WI38 (cell line): ENCODE data around the gene FNDC1.

Experiments used
- H3K4me3 ChIP-seq: 2 replicates; pipeline ENCODE4 v1.5.1; 2011; ENCODE audit warnings: low read depth, mild to moderate bottlenecking, control low read depth, low read length
- TF ChIP-seq, protein P1 (sequence below): IDR thresholded peaks from 2 replicates; pipeline ENCODE4 v1.5.1; 2012; ENCODE audit warnings: low read depth, mild to moderate bottlenecking, control low read depth, low read length

Gene FNDC1

DNA sequence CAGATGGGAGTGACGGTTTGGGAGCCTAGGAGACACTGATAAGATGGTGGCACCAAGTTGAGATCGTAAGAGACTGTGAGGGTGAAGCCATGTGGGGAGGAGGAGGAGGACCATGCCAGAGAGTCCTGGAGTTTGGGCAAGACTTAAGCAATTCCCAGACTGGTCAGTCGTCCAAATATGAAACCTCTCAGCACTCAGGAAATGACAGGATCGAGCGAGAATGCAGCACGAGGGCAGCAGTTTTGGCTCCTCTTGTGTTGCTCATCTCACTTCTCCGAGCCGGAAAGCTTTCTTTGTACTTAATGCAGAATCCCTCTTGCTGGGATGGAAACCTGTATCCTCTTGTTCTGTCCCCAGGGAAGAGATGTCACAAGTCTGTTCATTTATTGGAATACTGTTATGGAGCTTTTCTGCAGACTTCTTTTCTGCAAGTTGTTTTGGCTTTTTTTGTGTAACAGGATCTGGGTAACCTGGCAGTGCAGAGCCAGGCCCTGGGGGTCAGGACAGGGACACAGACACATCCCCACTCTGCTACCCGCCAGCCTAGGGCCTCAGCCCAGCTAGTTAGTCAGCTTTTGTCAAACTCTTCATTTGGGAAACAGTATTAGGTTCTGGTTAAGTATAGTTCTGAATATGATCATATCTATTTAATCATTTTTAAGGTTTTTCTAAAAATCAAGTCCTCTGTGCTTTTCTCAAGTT, 34.3 kb downstream of the FNDC1 start:
- TF ChIP-seq, protein P1, sequence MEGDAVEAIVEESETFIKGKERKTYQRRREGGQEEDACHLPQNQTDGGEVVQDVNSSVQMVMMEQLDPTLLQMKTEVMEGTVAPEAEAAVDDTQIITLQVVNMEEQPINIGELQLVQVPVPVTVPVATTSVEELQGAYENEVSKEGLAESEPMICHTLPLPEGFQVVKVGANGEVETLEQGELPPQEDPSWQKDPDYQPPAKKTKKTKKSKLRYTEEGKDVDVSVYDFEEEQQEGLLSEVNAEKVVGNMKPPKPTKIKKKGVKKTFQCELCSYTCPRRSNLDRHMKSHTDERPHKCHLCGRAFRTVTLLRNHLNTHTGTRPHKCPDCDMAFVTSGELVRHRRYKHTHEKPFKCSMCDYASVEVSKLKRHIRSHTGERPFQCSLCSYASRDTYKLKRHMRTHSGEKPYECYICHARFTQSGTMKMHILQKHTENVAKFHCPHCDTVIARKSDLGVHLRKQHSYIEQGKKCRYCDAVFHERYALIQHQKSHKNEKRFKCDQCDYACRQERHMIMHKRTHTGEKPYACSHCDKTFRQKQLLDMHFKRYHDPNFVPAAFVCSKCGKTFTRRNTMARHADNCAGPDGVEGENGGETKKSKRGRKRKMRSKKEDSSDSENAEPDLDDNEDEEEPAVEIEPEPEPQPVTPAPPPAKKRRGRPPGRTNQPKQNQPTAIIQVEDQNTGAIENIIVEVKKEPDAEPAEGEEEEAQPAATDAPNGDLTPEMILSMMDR: no peak
- H3K4me3 ChIP-seq: no peak overlapping the region

GRCh38 chr6:159204605-159205004, 35.4 kb downstream of the FNDC1 start:
- H3K4me3 ChIP-seq: no peak overlapping the region
- TF ChIP-seq, protein P1: no peak

GRCh38 chr6:159212028-159212427, 42.8 kb downstream of the FNDC1 start:
- no peak overlapping the region for H3K4me3 ChIP-seq
- TF ChIP-seq, protein P1: no peak

- TF ChIP-seq, protein P1: no peak
Measured at GRCh38 chr6:159212525-159213280, 43.5 kb downstream of the FNDC1 start.

DNA sequence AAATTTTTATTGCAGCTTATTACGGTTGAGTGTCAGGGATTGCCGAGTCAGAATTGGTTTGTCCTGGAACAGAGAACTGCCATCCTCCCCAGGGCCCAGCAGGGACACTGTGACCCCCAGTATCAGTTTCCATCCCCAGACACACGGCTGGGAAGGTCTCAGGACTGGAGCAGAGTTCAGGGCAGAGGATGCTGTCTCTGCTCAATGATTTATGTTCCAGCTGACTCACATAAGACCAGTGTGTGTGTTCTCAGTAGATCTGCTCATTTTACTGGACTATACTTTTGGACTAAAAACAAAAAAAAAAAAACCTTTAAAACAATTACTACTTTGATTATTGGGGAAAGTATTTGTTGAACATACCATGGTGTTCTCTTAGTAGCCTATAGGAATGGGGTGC, 44.2 kb downstream of the FNDC1 start:
- no peak overlapping the region for H3K4me3 ChIP-seq
- TF ChIP-seq, protein P1: no peak

More at GRCh38 chr6:159212525-159213280, 43.5 kb downstream of the FNDC1 start:
- no peak overlapping the region for H3K4me3 ChIP-seq

DNA sequence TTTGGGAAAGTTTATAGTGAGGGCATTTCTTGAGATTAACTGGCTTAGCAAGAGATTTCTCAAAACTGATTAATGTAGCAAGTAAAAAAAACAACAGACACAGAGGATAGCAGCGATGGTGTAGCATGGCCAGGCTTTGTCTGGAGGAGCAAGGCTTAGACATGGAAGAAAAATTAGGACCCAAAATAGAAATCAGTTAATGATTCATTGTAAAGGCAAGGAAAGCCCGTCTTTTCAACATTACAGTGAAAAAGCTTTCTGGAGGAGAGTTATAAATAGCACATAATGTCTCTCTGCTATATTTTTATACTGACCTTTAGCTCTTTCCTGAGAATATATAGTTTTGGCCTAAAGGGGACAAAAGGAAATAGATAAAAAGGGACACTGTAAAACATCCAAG, 45.1 kb downstream of the FNDC1 start:
- H3K4me3 ChIP-seq: no peak overlapping the region
- TF ChIP-seq, protein P1: no peak

DNA sequence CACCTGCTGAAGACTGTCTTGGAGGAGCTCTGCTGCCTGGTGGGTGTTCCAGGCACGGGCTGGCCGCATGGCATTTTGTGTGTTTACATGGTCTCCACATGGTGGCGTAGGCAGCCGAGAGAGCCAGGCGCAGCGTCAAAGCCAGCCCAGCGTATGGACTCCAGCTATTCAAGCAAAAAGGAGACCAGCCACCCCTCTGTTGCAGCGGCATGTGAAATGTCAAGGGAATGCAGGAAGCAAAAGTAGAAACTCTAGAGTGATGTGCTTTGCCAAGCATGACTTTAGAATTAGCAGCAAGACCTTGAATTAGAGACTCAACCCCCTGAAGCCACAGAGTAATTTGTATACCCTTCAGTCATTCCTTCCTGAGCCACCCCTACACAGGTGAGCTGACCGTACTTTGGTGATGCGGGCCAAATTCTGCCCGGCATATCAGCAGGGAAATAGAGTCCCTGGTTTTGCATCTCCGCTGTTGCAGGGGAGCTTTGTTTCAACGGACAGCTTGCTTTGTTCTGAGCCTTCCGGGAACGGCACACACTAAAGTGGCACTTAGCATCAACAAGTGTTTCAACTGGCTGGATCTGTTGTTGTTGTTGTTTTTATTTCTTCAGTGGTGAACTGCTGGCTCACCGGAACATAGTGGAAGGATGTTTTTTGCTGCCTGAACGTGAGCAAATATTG, 48.5 kb downstream of the FNDC1 start:
- TF ChIP-seq, protein P1: no peak
- no peak overlapping the region for H3K4me3 ChIP-seq
